ENCODE data around the gene NTF3. TPM values are rescaled to one million over a fixed set of nuclear protein-coding genes. Genes with fewer than 3 reads are reported as not detected.

NTF3 gene
- total and polyA plus RNA-seq, 2 of the 8 experiments (the other 6 are each of a cell fraction or from before 2014, with no cell fraction given): 1.4 to 2.3 TPM

- no peak overlapping the region for H4K91ac ChIP-seq (replicated peaks; ENCODE audit: insufficient read length, low read length)
- H3K79me1 ChIP-seq (ENCODE audit: low read depth, low read length): no peaks in the 10 kb centered on the region
- H3K27ac ChIP-seq (ENCODE audit: low read depth, low read length): no peak overlapping the region
- no peak overlapping the region for H3K56ac ChIP-seq (replicated peaks; ENCODE audit: insufficient read length, low read depth, low read length)
- H4K8ac ChIP-seq (ENCODE audit: extremely low read depth, insufficient read depth, low read length): no peak overlapping the region
- H2BK20ac ChIP-seq (ENCODE audit: low read length): no peak overlapping the region
- no peak overlapping the region for H2BK5ac ChIP-seq (ENCODE audit: low read depth, low read length)
- DNase-seq (ENCODE audit: low read depth in 1 of 2, low spot score in 2 of 2): no peak
- H2AK5ac ChIP-seq (ENCODE audit: low read depth, low read length): no peak overlapping the region
- no peaks in the 10 kb centered on the region for H4K20me1 ChIP-seq (replicated peaks in 1 of 2; ENCODE audit: control insufficient read depth in 1 of 2, insufficient read depth in 2 of 2, low read length in 2 of 2)
- H3K14ac ChIP-seq (ENCODE audit: insufficient read length): no peak overlapping the region
- H3K4me2 ChIP-seq (ENCODE audit: insufficient read depth in 1 of 2, low read depth in 2 of 2, low read length in 2 of 2): no peak overlapping the region
- H2BK15ac ChIP-seq (ENCODE audit: low read length): no peak overlapping the region
- H3K23me2 ChIP-seq (ENCODE audit: low read depth, low read length): no peaks in the 10 kb centered on the region
- H2BK12ac ChIP-seq (ENCODE audit: low read depth, low read length): no peak overlapping the region
- no peaks in the 10 kb centered on the region; a peak in 1 of 7 replicates for H3K27me3 ChIP-seq (replicated peaks in 1 of 4; ENCODE audit: control insufficient read depth in 3 of 4, extremely low read depth in 1 of 4, insufficient read depth in 3 of 4, low read length in 3 of 4)
- no peak overlapping the region for H2AFZ ChIP-seq (ENCODE audit: low read length)
- no peak overlapping the region for H3K4me3 ChIP-seq (ENCODE audit: extremely low read depth in 1 of 4, insufficient read depth in 2 of 4, low read depth in 3 of 4, low read length in 4 of 4)
- no peak overlapping the region for H2BK120ac ChIP-seq (replicated peaks; ENCODE audit: low read depth, low read length)
- WGBS, 2 experiments (ENCODE audit: extremely low coverage in 1 of 2, insufficient coverage in 1 of 2, insufficient read length in 1 of 2, insufficient replicate concordance in 2 of 2, low coverage in 1 of 2, low lambda C conversion rate in 2 of 2, missing lambda C conversion rate in 1 of 2): 91% methylated on average over 5 of the region's 5 CpGs; no CpG with 5 or more reads in 1 of the 2 experiments
- no peak overlapping the region for H3K9ac ChIP-seq (replicated peaks in 1 of 4; ENCODE audit: extremely low read depth in 1 of 4, low read depth in 3 of 4, low read length in 3 of 4)
- no peaks in the 10 kb centered on the region for H3K79me2 ChIP-seq (ENCODE audit: control insufficient read depth in 1 of 2, insufficient read depth in 2 of 2, low read length in 2 of 2)
- H4K5ac ChIP-seq (ENCODE audit: insufficient read length, low read depth, low read length): no peak overlapping the region
- ChIA-PET CTCF (ENCODE audit: partially characterized antibody) (interaction anchor here (1.1 to 1.8 kb wide), 2 partner anchors 8 to 36 kb away, joined by 4 to 5 read pairs; no protein-coding TSS in a partner anchor), POLR2A (ENCODE audit: partially characterized antibody) (interaction anchor here (1.2 kb wide), 1 partner anchor 9 kb away, joined by 3 read pairs; no protein-coding TSS in a partner anchor)
- no peaks in the 10 kb centered on the region for H3K9me3 ChIP-seq (ENCODE audit: insufficient read depth in 2 of 2, low read depth in 1 of 2, low read length in 1 of 2)
- no peak for FAIRE-seq
- H3K18ac ChIP-seq (ENCODE audit: extremely low read depth, low read length): no peak overlapping the region
- H3K23ac ChIP-seq (ENCODE audit: insufficient read length): no peak overlapping the region
- no peak overlapping the region for H3K4ac ChIP-seq (replicated peaks; ENCODE audit: insufficient read length, low read depth, low read length)
- H3K36me3 ChIP-seq (ENCODE audit: control insufficient read depth in 2 of 4, insufficient read depth in 4 of 4, low read length in 3 of 4): no peaks in the 10 kb centered on the region; a peak in 1 of 8 replicates
- H3K4me1 ChIP-seq (replicated peaks in 1 of 4; ENCODE audit: control insufficient read depth in 3 of 4, insufficient read depth in 4 of 4, low read length in 3 of 4): peaks cover 0 to 4% (median 0%) of the 10 kb centered on the region in 4 experiments; a peak in 1 of 7 replicates
- no peak for TF ChIP-seq TBP (IDR thresholded peaks at IDR 0.05; ENCODE audit: low read depth, low read length)
- no peak for TF ChIP-seq JUND (IDR thresholded peaks at IDR 0.05; ENCODE audit: low read length)
- no peak for TF ChIP-seq POLR2AphosphoS5 (IDR thresholded peaks at IDR 0.05; ENCODE audit: low read depth, low read length)
- TF ChIP-seq CEBPB (IDR thresholded peaks at IDR 0.05; ENCODE audit: low read depth, low read length): no peak
- no peak for TF ChIP-seq RFX5 (IDR thresholded peaks at IDR 0.05; ENCODE audit: borderline replicate concordance, low read depth, low read length)
- no peak for TF ChIP-seq HDAC2 (IDR thresholded peaks at IDR 0.05; ENCODE audit: borderline replicate concordance in 1 of 2, low read depth in 2 of 2, low read length in 2 of 2)
- no peak for TF ChIP-seq POLR2A (IDR thresholded peaks at IDR 0.05; ENCODE audit: control extremely low read depth in 1 of 2, low read depth in 2 of 2, low read length in 2 of 2)
- TF ChIP-seq NRF1 (IDR thresholded peaks at IDR 0.05; ENCODE audit: low read depth, low read length): no peak
- no peak for TF ChIP-seq KDM1A (IDR thresholded peaks at IDR 0.05; ENCODE audit: borderline replicate concordance, low read length)
- TF ChIP-seq NANOG (IDR thresholded peaks at IDR 0.05; ENCODE audit: insufficient read depth, low read depth, low read length, poor library complexity, severe bottlenecking): no peak
- TF ChIP-seq EP300 (IDR thresholded peaks at IDR 0.05; ENCODE audit: borderline replicate concordance in 1 of 2, low read depth in 2 of 2, low read length in 2 of 2): no peak
- TF ChIP-seq ASH2L (IDR thresholded peaks at IDR 0.05; ENCODE audit: low read length): no peak
- TF ChIP-seq RAD21 (IDR thresholded peaks at IDR 0.05 in 1 of 2, conservative IDR thresholded peaks at IDR 0.05 in 1 of 2; ENCODE audit: low read depth in 2 of 2, low read length in 2 of 2): no peak
- TF ChIP-seq YY1 (IDR thresholded peaks at IDR 0.05; ENCODE audit: low read depth, low read length): no peak
These were observed 38.9 kb upstream of the NTF3 start for GRCh38 chr12:5392961-5393360.
